HG03565 (cell line): ENCODE data around the gene TULP4.
"Not testable (repeated sequence)": the region's sequence is repeated elsewhere in the genome, so short reads cannot be mapped to it uniquely, and the experiment has no call there.

Experiments
- ATAC-seq: cut with Tn5 transposase; IDR thresholded peaks from one replicate; pipeline ENCODE4 v1.9.1; 2021; ENCODE audit warnings: mild to moderate bottlenecking, moderate library complexity; ENCODE audit not compliant: unreplicated experiment

TULP4 gene

DNA sequence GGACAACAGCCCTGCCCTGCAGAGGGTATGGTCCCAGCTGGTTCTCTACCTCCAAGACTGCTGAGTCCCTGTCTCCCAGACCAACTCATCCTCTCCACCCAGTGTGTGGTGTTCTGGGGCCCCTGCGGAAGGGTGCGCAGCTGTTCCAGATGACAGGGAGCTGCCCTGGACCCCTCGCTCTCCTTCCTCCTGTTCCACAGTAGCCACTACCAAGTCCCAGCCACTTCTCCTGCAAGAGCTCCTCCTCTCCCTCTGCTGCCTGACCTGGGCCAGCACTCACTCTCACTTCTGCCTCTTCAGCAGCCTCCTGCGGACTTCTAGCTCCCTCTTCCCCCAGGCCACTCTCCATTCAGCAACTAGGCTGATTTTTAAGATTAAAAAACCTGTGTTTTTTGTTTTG is 207.5 kb downstream of the TULP4 start:
- no peak for ATAC-seq

DNA sequence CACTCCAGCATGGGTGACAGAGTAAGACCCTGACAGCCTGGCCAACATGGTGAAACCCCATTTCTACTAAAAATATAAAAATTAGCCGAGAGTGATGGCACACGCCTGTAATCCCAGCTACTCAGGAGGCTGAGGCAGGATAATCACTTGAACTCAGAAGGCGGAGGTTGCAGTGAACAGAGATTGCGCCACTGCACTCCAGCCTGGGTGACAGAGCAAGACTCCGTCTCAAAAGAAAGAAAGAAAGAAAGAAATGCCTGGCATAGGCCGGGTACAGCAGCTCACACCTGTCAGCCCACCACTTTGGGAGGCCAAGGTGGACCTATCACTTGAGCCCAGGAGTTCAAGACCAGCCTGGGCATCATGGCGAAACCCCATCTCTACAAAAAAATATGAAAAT is 208.7 kb downstream of the TULP4 start:
- ATAC-seq, result not testable (repeated sequence)

DNA sequence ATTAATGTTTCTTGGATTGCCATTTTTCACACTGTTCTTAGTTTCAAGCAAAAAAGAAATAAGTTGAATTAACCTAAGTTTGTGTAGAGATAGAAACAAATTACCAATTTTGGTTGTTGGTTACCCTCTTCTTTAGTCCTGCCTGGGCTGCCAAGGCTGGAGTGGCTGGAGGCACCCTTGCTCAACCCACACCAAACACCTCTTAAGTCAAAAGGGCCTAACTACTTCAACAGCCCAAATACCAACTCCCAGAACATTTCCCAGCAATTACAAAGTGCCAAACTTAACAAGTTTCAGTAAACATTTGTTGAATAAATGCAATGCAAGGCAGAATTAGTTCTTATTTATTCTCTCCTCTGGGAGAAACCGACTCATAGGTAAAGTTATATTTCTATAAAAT is 209.5 kb downstream of the TULP4 start:
- no peak for ATAC-seq

- no peak for ATAC-seq
Measured at GRCh38 chr6:158522616-158523015, 210.4 kb downstream of the TULP4 start.

DNA sequence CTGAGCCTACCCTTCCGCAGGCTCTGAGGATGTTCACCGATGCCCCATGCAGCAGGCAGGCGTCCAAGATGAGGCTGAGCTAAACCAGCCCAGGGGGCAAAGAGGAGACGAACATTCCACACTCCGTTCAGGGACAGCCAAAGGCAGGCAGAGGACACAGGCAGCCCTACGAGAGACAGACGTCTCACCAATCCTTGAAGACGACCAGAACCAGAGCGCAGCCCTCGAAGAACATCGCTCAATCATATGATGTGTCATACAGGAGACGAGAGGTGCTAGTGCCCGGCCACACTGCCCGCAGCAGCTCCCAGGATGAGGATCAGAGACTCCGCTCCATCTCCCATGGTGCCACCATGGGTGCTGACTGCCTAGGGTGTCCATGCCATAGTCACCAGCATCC is 212.0 kb downstream of the TULP4 start:
- ATAC-seq, result no peak

DNA sequence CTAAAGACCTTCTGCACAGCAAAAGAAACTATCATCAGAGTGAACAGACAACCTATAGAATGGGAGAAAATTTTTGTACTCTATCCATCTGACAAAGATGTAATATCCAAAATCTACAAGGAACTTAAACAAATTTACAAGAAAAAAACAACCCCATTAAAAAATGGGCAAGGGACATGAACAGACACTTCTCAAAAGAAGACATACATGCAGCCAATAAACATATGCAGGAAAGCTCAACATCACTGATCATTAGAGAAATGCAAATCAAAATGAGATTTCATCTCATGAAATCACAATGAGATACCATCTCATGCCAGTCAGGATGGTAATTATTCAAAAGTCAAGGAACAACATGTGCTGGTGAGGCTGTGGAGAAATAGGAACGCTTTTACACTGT is 215.6 kb downstream of the TULP4 start:
- not testable (repeated sequence) for ATAC-seq

DNA sequence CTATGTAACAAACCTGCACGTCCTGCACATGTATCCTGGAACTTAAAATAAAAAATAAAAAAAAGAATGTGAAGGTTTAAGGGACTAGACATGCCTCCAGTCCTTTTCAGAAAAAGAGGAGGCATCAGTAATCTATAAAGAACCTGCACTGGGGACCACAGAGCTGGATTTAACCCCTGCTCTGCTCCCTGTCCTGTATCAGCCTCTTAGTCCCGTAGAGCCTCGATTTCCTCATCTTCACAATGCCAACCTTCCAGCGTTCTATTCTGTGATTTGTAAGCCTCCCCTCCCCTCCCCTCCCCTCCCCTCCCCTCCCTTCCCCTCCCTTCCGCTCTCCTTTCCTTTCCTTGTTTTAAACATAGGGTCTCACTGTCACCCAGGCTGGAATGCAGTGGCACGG is 216.6 kb downstream of the TULP4 start:
- no peak for ATAC-seq

- no peak for ATAC-seq
Measured at GRCh38 chr6:158529629-158530028, 217.4 kb downstream of the TULP4 start.

DNA sequence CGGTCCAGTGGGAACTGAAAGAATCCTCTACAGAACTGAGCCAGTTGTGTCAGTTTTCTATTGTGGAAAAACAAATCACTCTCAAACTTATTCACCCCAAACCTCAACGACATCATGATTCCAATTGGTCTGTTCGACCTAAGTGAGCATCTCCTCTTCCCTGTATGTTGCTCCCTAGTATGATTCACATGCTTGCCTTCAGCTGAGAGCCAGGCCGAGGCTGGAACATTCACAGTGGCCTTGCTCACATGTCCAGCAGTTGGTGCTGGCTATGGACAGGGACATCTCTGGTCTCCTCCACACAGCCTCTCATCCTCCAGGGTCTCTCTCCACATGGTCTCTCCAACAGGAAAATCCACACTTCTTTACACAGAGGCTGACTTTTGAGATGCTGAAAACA is 219.3 kb downstream of the TULP4 start:
- no peak for ATAC-seq

- no peak for ATAC-seq
Measured at GRCh38 chr6:158531970-158532369, 219.7 kb downstream of the TULP4 start.

GRCh38 chr6:158536084-158536890 is 224.0 kb downstream of the TULP4 start:
- ATAC-seq, result no peak

GRCh38 chr6:158536891-158537798 is 224.9 kb downstream of the TULP4 start:
- no peak for ATAC-seq

DNA sequence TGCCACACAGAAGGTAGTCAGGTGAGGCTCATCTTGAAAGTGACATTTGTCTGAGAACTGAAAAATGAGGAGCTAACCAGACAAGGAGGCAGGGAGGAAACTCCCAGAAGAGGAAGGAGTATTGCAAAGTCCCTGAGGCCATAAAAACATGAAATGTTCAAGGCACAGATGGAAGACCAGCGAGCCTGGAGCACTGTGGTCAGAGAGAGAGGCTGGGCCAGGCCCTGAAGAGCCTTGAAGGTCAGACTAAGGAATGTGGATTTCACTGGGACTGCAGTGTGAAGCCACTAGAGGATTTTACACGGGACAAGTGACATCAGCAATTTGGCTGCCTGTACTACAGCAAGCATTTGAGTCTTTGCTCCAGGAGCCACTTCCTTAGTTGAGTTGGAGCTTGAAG is 226.5 kb downstream of the TULP4 start:
- ATAC-seq, result no peak

- ATAC-seq, result no peak
Measured at GRCh38 chr6:158539413-158539812, 227.1 kb downstream of the TULP4 start.

- ATAC-seq, result no peak
Measured at GRCh38 chr6:158539881-158540280, 227.6 kb downstream of the TULP4 start.

DNA sequence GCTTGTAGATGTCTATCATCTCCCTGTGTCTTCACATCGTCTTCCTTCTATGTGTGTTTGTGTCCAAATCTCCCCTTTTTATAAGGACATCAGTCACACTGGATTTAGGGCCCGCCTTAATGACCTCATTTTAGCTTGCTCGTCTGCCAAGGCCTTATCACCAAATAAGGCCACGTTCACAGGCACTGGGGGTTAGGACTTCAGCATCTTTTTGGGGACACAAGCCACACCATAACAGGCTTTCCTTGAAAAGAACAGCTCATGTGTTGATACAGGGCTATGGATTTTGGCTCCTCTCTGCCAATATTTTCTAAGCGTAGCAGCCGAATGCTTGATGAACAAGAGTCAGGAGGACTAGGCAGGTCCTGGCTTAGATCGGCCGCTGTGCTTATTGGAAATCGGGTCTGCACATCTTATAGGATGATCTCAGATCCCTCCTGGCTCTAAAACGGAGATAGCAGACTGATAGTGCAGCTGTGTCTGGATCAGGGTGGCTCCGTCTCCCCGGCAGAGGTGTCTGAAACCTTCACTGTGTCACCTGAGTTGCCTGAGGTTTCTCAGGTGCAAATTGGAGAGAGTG is 231.4 kb downstream of the TULP4 start:
- ATAC-seq, result no peak

- no peak for ATAC-seq
Measured at GRCh38 chr6:158544428-158544827, 232.2 kb downstream of the TULP4 start.

DNA sequence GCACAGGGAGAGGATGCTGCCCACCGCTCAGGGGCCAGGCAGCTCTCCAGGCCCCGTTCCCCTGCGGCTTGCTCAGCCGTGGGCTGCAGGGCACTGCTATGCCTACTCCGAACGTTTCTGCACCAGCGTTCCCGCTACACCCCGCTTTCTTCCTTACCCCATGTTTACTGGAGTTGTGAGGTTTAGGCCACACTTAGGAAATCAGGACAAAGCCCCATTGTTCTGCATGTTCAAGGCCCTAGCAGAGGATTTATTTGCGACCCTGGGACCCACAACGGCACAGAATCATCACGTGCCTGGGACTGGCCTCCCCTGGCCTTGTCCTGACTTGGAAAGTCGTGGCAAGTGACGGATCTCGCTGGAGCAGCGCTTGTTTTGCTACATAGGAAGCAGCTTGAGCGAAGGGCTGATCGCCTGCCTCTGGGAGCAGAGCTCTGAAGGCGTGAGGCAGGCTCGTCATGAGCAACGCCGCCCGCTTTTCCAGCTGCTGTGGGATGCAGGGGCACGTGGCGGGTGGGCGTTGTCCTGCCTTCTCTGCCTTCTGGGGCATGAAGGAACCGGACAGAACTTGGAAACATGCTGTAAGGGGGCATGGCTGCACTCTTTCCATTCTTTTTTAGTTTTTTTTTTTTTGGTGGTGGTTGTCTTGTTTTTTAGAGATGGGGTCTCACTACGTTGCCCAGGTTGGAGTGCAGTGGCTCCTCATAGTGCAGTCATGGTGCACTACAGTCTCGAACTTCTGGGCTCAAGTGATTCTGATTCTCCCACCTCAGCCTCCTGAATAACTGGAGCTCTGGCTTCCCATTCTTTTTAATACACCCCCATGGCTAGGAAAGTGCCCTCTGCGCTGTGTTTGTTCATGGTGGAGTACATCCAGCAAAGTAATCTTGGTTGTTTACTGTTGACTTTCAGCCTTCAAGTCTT is 233.0 kb downstream of the TULP4 start:
- no peak for ATAC-seq

DNA sequence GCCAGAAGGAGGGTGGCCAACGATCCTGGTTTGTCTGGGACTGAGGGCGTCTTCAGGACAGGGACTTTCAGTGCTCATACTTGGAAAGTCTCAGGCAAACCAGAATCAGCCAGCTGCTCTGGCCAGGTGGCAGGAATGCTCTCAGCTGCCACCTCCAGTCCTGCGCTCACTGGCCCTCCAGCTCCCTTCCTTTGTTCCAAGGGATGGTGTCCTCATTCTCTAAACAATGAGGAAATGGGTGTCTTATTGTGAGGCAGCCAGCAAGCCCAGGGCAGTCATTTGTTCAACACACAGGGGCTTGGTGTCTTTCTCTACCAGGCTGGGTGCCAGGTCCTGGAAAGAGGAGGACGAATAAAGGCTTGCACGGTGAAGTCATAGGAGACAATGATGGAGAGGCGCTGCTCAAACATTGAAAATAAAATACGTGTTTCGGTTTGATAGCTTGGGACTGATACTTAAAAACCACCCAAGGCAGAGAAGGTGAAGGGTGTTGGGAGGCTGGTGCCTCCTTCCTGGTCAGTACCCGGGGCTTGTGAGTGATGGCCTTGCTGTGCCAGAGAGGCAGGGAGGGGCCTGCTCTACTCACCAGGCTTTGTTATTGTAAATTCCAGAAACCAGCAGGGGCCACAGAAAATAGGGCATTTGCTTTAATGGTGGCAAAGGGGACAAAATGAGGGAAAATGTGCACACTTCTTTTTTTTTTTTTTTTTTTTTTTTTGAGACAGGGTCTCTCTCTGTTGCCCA is 236.3 kb downstream of the TULP4 start:
- ATAC-seq, result no peak
